Panc1 (cell line): ENCODE measurements around the gene ACP4.

Experiments
- POLR2AphosphoS5 ChIP-seq: IDR thresholded peaks from 2 replicates; pipeline ENCODE4 v1.6.1; 2012; ENCODE audit warnings: mild to moderate bottlenecking, low read depth, low read length, moderate library complexity
- TCF7L2 ChIP-seq: IDR thresholded peaks from 2 replicates; pipeline ENCODE4 v1.6.1; 2011; ENCODE audit warnings: mild to moderate bottlenecking, low read depth, low read length, inconsistent platforms
- TF ChIP-seq, protein P1 (sequence below): fragments of 450-650 bp; IDR thresholded peaks from 2 replicates; pipeline ENCODE4 v1.5.1; 2017; ENCODE audit warnings: mild to moderate bottlenecking

DNA sequence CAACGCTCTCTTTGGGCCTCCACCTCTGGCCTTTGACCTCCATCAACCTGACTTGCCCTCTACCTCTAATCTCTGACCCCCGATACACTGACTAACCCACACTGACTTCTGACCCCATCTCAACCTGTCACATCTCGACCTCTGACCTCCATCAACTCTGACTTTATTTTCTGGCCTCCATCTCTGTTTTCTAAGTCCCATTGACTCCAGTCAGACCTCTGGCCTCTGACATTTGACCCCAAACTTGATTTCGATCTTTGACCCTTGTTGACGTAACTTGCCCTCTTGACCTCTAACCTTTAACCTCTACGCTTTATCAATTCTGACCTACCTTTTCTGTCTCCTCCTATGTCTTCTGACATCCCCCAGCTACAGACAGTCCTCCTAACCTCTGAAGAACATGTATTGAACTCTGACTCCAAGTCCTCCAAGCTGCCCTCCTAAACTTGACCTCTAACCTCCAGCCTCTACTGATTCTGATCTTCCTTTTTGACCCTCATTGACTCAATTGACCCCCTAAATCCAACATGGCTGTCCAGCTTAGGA, 780 bp downstream of the ACP4 start:
- TF ChIP-seq POLR2AphosphoS5 (no peak), TCF7L2 (no peak)
- TF ChIP-seq, protein P1, sequence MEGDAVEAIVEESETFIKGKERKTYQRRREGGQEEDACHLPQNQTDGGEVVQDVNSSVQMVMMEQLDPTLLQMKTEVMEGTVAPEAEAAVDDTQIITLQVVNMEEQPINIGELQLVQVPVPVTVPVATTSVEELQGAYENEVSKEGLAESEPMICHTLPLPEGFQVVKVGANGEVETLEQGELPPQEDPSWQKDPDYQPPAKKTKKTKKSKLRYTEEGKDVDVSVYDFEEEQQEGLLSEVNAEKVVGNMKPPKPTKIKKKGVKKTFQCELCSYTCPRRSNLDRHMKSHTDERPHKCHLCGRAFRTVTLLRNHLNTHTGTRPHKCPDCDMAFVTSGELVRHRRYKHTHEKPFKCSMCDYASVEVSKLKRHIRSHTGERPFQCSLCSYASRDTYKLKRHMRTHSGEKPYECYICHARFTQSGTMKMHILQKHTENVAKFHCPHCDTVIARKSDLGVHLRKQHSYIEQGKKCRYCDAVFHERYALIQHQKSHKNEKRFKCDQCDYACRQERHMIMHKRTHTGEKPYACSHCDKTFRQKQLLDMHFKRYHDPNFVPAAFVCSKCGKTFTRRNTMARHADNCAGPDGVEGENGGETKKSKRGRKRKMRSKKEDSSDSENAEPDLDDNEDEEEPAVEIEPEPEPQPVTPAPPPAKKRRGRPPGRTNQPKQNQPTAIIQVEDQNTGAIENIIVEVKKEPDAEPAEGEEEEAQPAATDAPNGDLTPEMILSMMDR = no peak
